OCI-LY1 (cell line): ENCODE results near the gene GPR27.

Experiments
- EZH2 ChIP-seq: fragments of 200-600 bp; sonication (generic), shearing (Covaris generic); IDR thresholded peaks from 2 replicates; pipeline ENCODE4 v1.8.0; 2017; ENCODE audit warnings: borderline replicate concordance, mixed run types, mild to moderate bottlenecking, antibody characterized with exemption, low read length, moderate library complexity, mixed read lengths
- TF ChIP-seq, protein P1 (sequence below): fragments of 200-600 bp; sonication (generic), shearing (Covaris generic); IDR thresholded peaks from 2 replicates; pipeline ENCODE4 v1.5.1; 2017; ENCODE audit warnings: mild to moderate bottlenecking, antibody characterized with exemption, low read length, moderate library complexity, mixed read lengths

DNA sequence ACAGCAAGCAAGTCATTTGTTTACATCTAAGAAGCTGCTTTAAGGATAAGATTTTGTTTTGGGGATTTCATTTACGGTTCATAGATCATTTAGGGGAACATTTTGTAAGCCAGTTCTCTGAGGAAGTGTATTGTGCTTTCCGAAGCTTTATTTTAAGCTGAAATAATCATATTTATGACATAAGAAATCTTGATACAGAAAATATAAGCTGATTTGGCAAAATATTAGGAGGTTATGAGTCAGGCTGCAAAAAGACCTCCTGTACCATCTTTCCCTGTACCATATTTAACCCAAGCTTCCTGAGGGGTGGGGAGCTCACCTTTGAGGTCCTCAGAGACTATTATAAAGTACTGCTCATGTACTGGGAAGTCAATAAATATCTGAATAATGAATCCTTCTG is 20.3 kb upstream of the GPR27 start:
- TF ChIP-seq, protein P1, sequence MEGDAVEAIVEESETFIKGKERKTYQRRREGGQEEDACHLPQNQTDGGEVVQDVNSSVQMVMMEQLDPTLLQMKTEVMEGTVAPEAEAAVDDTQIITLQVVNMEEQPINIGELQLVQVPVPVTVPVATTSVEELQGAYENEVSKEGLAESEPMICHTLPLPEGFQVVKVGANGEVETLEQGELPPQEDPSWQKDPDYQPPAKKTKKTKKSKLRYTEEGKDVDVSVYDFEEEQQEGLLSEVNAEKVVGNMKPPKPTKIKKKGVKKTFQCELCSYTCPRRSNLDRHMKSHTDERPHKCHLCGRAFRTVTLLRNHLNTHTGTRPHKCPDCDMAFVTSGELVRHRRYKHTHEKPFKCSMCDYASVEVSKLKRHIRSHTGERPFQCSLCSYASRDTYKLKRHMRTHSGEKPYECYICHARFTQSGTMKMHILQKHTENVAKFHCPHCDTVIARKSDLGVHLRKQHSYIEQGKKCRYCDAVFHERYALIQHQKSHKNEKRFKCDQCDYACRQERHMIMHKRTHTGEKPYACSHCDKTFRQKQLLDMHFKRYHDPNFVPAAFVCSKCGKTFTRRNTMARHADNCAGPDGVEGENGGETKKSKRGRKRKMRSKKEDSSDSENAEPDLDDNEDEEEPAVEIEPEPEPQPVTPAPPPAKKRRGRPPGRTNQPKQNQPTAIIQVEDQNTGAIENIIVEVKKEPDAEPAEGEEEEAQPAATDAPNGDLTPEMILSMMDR, result no peak
- no peak for TF ChIP-seq EZH2
